ENCODE results near the gene CACNA2D4. TPM values are rescaled to one million over a fixed set of nuclear protein-coding genes. Genes with fewer than 3 reads are reported as not detected.

CACNA2D4 gene
- total and polyA plus RNA-seq, 12 donors, result 0.54 to 9.1 (median 3.1) TPM

DNA sequence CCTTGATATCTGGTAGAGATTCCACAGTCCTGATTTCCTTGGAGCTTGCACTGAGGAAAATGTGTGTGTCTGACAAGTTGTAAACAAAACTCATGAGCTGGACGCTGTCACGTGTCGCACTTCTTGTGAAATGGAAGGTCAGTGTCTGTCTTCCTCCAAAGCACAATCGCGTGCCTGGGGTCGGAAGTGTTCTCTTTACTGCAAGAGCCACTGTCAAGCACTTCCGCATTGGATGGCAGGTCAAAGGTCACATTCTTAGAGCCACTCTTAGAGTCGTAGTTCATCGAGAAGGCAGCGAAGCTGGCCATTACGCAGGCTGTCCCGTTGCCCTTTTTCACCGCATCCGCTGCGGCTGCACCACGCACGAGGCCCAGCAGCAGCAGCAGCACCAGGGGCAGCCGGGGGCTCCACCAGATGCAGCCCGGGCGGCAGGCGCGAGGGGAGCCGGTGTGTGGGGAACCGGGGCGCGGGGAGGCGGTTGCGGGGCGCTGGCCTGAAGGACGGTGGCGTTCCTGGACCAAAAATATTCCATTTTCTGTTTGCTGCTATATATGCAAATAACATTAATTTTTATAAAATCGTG lies 53.1 kb downstream of the CACNA2D4 start:
- intact Hi-C loops (cut with DNase I), result no loop called here
- TF ChIP-seq POLR2A (IDR thresholded peaks at IDR 0.05), result no peak
- TF ChIP-seq, protein P1, sequence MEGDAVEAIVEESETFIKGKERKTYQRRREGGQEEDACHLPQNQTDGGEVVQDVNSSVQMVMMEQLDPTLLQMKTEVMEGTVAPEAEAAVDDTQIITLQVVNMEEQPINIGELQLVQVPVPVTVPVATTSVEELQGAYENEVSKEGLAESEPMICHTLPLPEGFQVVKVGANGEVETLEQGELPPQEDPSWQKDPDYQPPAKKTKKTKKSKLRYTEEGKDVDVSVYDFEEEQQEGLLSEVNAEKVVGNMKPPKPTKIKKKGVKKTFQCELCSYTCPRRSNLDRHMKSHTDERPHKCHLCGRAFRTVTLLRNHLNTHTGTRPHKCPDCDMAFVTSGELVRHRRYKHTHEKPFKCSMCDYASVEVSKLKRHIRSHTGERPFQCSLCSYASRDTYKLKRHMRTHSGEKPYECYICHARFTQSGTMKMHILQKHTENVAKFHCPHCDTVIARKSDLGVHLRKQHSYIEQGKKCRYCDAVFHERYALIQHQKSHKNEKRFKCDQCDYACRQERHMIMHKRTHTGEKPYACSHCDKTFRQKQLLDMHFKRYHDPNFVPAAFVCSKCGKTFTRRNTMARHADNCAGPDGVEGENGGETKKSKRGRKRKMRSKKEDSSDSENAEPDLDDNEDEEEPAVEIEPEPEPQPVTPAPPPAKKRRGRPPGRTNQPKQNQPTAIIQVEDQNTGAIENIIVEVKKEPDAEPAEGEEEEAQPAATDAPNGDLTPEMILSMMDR (IDR thresholded peaks at IDR 0.05), result no peak
- H3K4me1 ChIP-seq (replicated peaks in 1 of 2), result no peaks in the 10 kb centered on the region
- no peak overlapping the region for H3K27ac ChIP-seq
- no peaks in the 10 kb centered on the region for H3K36me3 ChIP-seq (replicated peaks in 1 of 2)
- 80 to 87% (median 84%) methylated on average over 31 to 32 of the region's 32 CpGs for WGBS, 4 donors
- peaks cover 16% of the 10 kb centered on the region for H3K27me3 ChIP-seq
- H3K9me3 ChIP-seq (replicated peaks in 1 of 3), result no peaks in the 10 kb centered on the region
- no peak overlapping the region for H3K4me3 ChIP-seq
- peak in 1 of 7 donors; percentile 15 for DNase-seq

DNA sequence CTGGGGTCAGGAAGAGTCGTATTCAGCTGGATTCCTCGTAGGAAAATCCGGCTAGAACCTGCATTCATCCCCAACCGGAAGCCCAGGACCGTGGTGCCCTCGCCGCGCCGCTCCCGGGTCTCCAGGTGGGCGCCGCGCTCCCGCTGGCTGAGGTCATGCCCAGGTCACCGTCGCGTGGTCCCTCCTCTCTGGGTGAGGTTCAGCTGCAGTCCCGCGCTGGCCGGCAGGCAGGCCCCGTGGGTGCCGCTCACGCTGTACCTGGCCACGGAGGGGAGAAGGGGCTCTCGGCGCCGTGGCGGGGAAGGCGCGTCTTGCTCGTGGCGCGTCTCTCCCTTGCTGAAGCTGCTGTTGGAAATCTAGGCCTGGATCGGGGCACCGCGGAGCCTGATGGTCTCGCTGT lies 53.6 kb downstream of the CACNA2D4 start:
- TF ChIP-seq, protein P1 (IDR thresholded peaks at IDR 0.05), result no peak
- no peak for TF ChIP-seq POLR2A (IDR thresholded peaks at IDR 0.05)
- Histone ChIP-seq H3K36me3 (replicated peaks in 1 of 2) (no peaks in the 10 kb centered on the region), H3K27ac (no peak overlapping the region), H3K4me3 (no peak overlapping the region), H3K27me3 (peaks cover 16% of the 10 kb centered on the region), H3K4me1 (replicated peaks in 1 of 2) (no peaks in the 10 kb centered on the region), H3K9me3 (replicated peaks in 1 of 3) (no peaks in the 10 kb centered on the region)
- DNase-seq, result peak in 1 of 7 donors; percentile 7
- intact Hi-C loops (cut with DNase I), result no loop called here
- WGBS, 4 donors, result 46 to 70% (median 56%) methylated on average over 31 to 37 of the region's 37 CpGs

DNA sequence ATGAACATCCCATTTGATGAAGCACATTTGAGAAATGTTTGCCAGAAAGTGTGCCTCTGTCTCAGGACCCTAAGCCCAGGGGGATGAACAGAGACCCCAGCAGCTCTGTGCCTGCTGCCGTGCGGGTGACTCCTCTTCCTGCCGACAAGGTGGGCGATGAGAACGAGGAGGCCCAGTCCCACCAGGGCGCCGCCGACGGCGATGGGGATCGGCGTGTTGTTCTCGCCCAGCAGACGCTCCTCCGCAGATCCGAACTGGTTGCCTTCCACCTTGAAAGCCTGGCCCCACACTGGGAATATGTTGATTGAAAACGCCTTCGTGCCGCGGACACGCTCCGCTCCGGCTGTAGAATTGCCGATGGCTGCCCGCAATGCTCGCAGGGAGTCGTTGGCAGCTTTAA lies 54.0 kb downstream of the CACNA2D4 start:
- WGBS, 4 donors, result 37 to 61% (median 57%) methylated on average over 24 to 27 of the region's 27 CpGs
- peak in 1 of 7 donors; percentile 29 for DNase-seq
- H3K27ac ChIP-seq, result no peak overlapping the region
- H3K36me3 ChIP-seq (replicated peaks in 1 of 2), result no peaks in the 10 kb centered on the region
- intact Hi-C loops (cut with DNase I), result no loop called here
- no peak overlapping the region for H3K4me3 ChIP-seq
- no peaks in the 10 kb centered on the region for H3K9me3 ChIP-seq (replicated peaks in 1 of 3)
- peaks cover 16% of the 10 kb centered on the region for H3K27me3 ChIP-seq
- no peaks in the 10 kb centered on the region for H3K4me1 ChIP-seq (replicated peaks in 1 of 2)
- TF ChIP-seq POLR2A (IDR thresholded peaks at IDR 0.05), result no peak
- TF ChIP-seq, protein P1 (IDR thresholded peaks at IDR 0.05), result no peak

DNA sequence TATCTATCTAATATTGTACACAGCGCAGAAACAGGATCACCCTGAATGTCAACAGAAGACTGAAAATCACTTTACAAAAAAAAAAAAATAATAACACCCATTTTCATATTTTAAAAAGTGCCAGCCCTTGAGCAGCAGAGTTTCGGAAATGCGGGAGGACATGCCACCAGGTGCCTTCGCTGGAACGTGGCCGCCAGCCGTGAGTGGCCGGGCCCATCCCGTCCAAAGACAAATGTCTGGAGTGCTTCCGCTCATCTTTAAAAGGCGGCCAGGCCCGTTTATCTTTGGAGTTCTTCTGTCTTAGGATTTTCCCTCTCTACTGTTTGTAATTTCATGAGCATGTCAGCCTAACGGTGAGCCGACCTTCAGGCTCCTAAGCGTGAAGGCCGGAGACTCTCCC lies 54.6 kb downstream of the CACNA2D4 start:
- H3K9me3 ChIP-seq (replicated peaks in 1 of 3), result no peaks in the 10 kb centered on the region
- peaks cover 16% of the 10 kb centered on the region for H3K27me3 ChIP-seq
- no peaks in the 10 kb centered on the region for H3K36me3 ChIP-seq (replicated peaks in 1 of 2)
- 75 to 82% (median 80%) methylated on average over 16 of the region's 16 CpGs for WGBS, 4 donors
- intact Hi-C loops (cut with DNase I), result no loop called here
- H3K4me1 ChIP-seq (replicated peaks in 1 of 2), result no peaks in the 10 kb centered on the region
- no peak overlapping the region for H3K27ac ChIP-seq
- DNase-seq, result no peak
- no peak overlapping the region for H3K4me3 ChIP-seq
- TF ChIP-seq, protein P1 (IDR thresholded peaks at IDR 0.05), result no peak
- TF ChIP-seq POLR2A (IDR thresholded peaks at IDR 0.05), result no peak

Data from adrenal gland (tissue), 12 donors.